Chondrocyte (in vitro differentiated cells): Measurements from ENCODE around the gene FUT6. TPM values are rescaled to one million over a fixed set of nuclear protein-coding genes. Genes with fewer than 3 reads are reported as not detected.

Source experiments
- DNase-seq: peaks from one replicate; pipeline ENCODE4 v3.0.0; 2021; ENCODE audit warnings: mixed read lengths, low spot score
- H3K27ac Mint-ChIP-seq: one replicate; pipeline ENCODE4 v1.8.0; 2021; ENCODE audit warnings: mild to moderate bottlenecking, moderate library complexity, mixed read lengths; ENCODE audit not compliant: unreplicated experiment
- H3K27me3 Mint-ChIP-seq: 2 replicates; pipeline ENCODE4 v1.8.0; 2021; ENCODE audit warnings: low read depth, mixed read lengths
- H3K36me3 Mint-ChIP-seq: 2 replicates; pipeline ENCODE4 v1.8.0; 2021; ENCODE audit warnings: low read depth, mixed read lengths
- H3K4me1 Mint-ChIP-seq: 2 replicates; pipeline ENCODE4 v1.8.0; 2021; ENCODE audit warnings: low read depth, mild to moderate bottlenecking, mixed read lengths
- H3K4me3 Mint-ChIP-seq: one replicate; pipeline ENCODE4 v1.8.0; 2021; ENCODE audit warnings: mild to moderate bottlenecking, moderate library complexity, mixed read lengths; ENCODE audit not compliant: unreplicated experiment
- H3K9me3 Mint-ChIP-seq: 2 replicates; pipeline ENCODE4 v1.8.0; 2021; ENCODE audit warnings: low read depth, mixed read lengths
- CTCF ChIP-seq: fragments of 200-600 bp; sonication (generic); IDR thresholded peaks from 2 replicates; pipeline ENCODE4 v1.5.0; 2021; ENCODE audit warnings: antibody characterized with exemption, mild to moderate bottlenecking, moderate library complexity
- total RNA-seq: library from RNA; stranded (reverse); gene quantifications from 3 replicates; pipeline ENCODE4 v1.2.1, GENCODE V29; 2021

FUT6 gene
- total RNA-seq, 1 donor from 2014 or later, result not detected

GRCh38 chr19:5789886-5790558 lies 49.5 kb downstream of the FUT6 start:
- peaks cover 16% of the 10 kb centered on the region for H3K36me3 Mint-ChIP-seq
- H3K9me3 Mint-ChIP-seq, result no peaks in the 10 kb centered on the region
- peaks cover 10% of the 10 kb centered on the region for H3K4me1 Mint-ChIP-seq
- H3K27me3 Mint-ChIP-seq, result no peaks in the 10 kb centered on the region
- TF ChIP-seq CTCF, result no peak
- H3K27ac Mint-ChIP-seq, result peak overlapping the region; percentile 99
- peak overlapping the region; percentile 96 for H3K4me3 Mint-ChIP-seq
- no peak for DNase-seq

- H3K27me3 Mint-ChIP-seq, result no peaks in the 10 kb centered on the region
- H3K36me3 Mint-ChIP-seq, result peaks cover 16% of the 10 kb centered on the region
- DNase-seq, result no peak
- no peaks in the 10 kb centered on the region for H3K9me3 Mint-ChIP-seq
- H3K27ac Mint-ChIP-seq, result no peak overlapping the region
- TF ChIP-seq CTCF, result no peak
- peak overlapping the region; percentile 12 for H3K4me3 Mint-ChIP-seq
- H3K4me1 Mint-ChIP-seq, result peaks cover 10% of the 10 kb centered on the region
Observed at GRCh38 chr19:5789351-5789761, 50.1 kb downstream of the FUT6 start.

- H3K27me3 Mint-ChIP-seq, result no peaks in the 10 kb centered on the region
- TF ChIP-seq CTCF, result no peak
Observed at GRCh38 chr19:5788422-5788821, 51.1 kb downstream of the FUT6 start.

GRCh38 chr19:5787409-5788182 lies 51.9 kb downstream of the FUT6 start:
- H3K27me3 Mint-ChIP-seq, result no peaks in the 10 kb centered on the region
- DNase-seq, result no peak
- no peak overlapping the region for H3K4me3 Mint-ChIP-seq
- no peak for TF ChIP-seq CTCF
- H3K27ac Mint-ChIP-seq, result no peak overlapping the region
- no peaks in the 10 kb centered on the region for H3K9me3 Mint-ChIP-seq
- H3K36me3 Mint-ChIP-seq, result peaks cover 16% of the 10 kb centered on the region
- H3K4me1 Mint-ChIP-seq, result peaks cover 10% of the 10 kb centered on the region

More at GRCh38 chr19:5788422-5788821, 51.1 kb downstream of the FUT6 start:
- H3K27ac Mint-ChIP-seq, result no peak overlapping the region
- H3K4me3 Mint-ChIP-seq, result no peak overlapping the region
- peaks cover 16% of the 10 kb centered on the region for H3K36me3 Mint-ChIP-seq
- no peaks in the 10 kb centered on the region for H3K9me3 Mint-ChIP-seq
- peaks cover 10% of the 10 kb centered on the region for H3K4me1 Mint-ChIP-seq
- no peak for DNase-seq

- H3K27ac Mint-ChIP-seq, result no peak overlapping the region
- H3K4me3 Mint-ChIP-seq, result no peak overlapping the region
- no peak for DNase-seq
Observed at GRCh38 chr19:5786593-5787408, 52.7 kb downstream of the FUT6 start.

More at GRCh38 chr19:5786593-5787408, 52.7 kb downstream of the FUT6 start:
- no peaks in the 10 kb centered on the region for H3K9me3 Mint-ChIP-seq
- no peak for TF ChIP-seq CTCF
- no peaks in the 10 kb centered on the region for H3K27me3 Mint-ChIP-seq
- peaks cover 10% of the 10 kb centered on the region for H3K4me1 Mint-ChIP-seq
- H3K36me3 Mint-ChIP-seq, result peaks cover 16% of the 10 kb centered on the region
